CD4-positive, alpha-beta T cell treated with Interleukin-12 subunit alpha and Interleukin-12 subunit beta, for 1 hour (primary cell): ENCODE data around the gene HSH2D.
A peak's percentile ranks its signal among the peaks of the same experiment; 100 is the strongest.
"Not testable (repeated sequence)": the region's sequence is repeated elsewhere in the genome, so short reads cannot be mapped to it uniquely, and the experiment has no call there.

Experiments used
- DNase-seq: peaks from one replicate; pipeline ENCODE4 v3.0.0-alpha.2; 2020

Gene HSH2D

GRCh38 chr19:16159655-16160054 lies 16.2 kb downstream of the HSH2D start:
- no peak for DNase-seq

- no peak for DNase-seq
Observed at GRCh38 chr19:16160445-16160942, 17.0 kb downstream of the HSH2D start.

- no peak for DNase-seq
Observed at GRCh38 chr19:16160943-16161560, 17.6 kb downstream of the HSH2D start.

GRCh38 chr19:16161840-16162239 lies 18.4 kb downstream of the HSH2D start:
- no peak for DNase-seq

GRCh38 chr19:16164222-16164890 lies 20.9 kb downstream of the HSH2D start:
- no peak for DNase-seq

- no peak for DNase-seq
Observed at GRCh38 chr19:16166417-16166816, 22.9 kb downstream of the HSH2D start.

GRCh38 chr19:16167055-16167454 lies 23.6 kb downstream of the HSH2D start:
- no peak for DNase-seq

- peak; percentile 24 for DNase-seq
Observed at GRCh38 chr19:16168465-16169081, 25.1 kb downstream of the HSH2D start.

- no peak for DNase-seq
Observed at GRCh38 chr19:16170134-16170533, 26.6 kb downstream of the HSH2D start.

GRCh38 chr19:16175954-16176353 lies 32.5 kb downstream of the HSH2D start:
- no peak for DNase-seq

- not testable (repeated sequence) for DNase-seq
Observed at GRCh38 chr19:16178866-16179265, 35.4 kb downstream of the HSH2D start.

- no peak for DNase-seq
Observed at GRCh38 chr19:16180611-16181010, 37.1 kb downstream of the HSH2D start.

GRCh38 chr19:16184665-16185122 lies 41.2 kb downstream of the HSH2D start:
- no peak for DNase-seq

GRCh38 chr19:16185123-16185767 lies 41.8 kb downstream of the HSH2D start, which contains the start of gene FAM32A:
TSS of gene FAM32A (plus strand) at chr19:16185410. CDS start at chr19:16185443, 33 bp downstream.
- peak; percentile 99 for DNase-seq

GRCh38 chr19:16185768-16186123 lies 42.3 kb downstream of the HSH2D start:
- DNase-seq: peak; percentile 42

- DNase-seq: no peak
Observed at GRCh38 chr19:16188521-16188920, 45.0 kb downstream of the HSH2D start.

GRCh38 chr19:16190198-16190597 lies 46.7 kb downstream of the HSH2D start:
- DNase-seq: no peak

GRCh38 chr19:16190736-16191135 lies 47.3 kb downstream of the HSH2D start:
- no peak for DNase-seq

GRCh38 chr19:16191216-16191908 lies 47.9 kb downstream of the HSH2D start:
- no peak for DNase-seq

GRCh38 chr19:16193466-16193865 lies 50.0 kb downstream of the HSH2D start:
- no peak for DNase-seq

- DNase-seq: no peak
Observed at GRCh38 chr19:16197188-16197621, 53.7 kb downstream of the HSH2D start.

- peak; percentile 99 for DNase-seq
Observed at GRCh38 chr19:16197622-16198369, 54.3 kb downstream of the HSH2D start, which contains the start of gene AP1M1. TSS of gene AP1M1 (plus strand) at chr19:16197911. CDS start at chr19:16198027, 116 bp downstream.
